ENCODE results near the gene CRYBB1. TPM values are rescaled to one million over a fixed set of nuclear protein-coding genes. Genes with fewer than 3 reads are reported as not detected.

Gene CRYBB1
- total RNA-seq, 4 donors from 2014 or later, result 1.1 to 6.4 TPM; not detected in 2

DNA sequence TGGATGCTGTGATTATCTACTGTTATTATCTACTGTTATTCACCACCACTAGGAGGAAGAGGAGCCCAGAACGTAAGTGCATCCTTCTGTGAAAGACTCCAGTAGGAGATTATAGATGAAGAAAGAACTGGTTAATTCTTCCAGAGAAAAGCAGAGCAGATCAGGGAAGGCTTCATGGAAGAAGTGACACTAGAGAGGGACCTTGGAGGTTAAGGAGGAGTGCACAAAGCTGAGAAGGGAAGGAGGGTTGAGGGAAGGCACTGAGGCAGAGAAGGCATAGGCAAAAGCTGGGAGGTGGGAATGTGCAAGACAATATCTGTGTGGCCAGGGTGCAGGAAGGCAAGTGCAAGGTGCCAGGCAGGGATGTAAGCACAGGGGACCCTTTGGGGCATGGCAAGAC lies 13.5 kb downstream of the CRYBB1 start:
- TF ChIP-seq EP300 (IDR thresholded peaks at IDR 0.05; ENCODE audit: low read depth) (no peak), POLR2AphosphoS5 (IDR thresholded peaks at IDR 0.05) (no peak), POLR2A (IDR thresholded peaks at IDR 0.05) (no peak)
- TF ChIP-seq, protein P1, sequence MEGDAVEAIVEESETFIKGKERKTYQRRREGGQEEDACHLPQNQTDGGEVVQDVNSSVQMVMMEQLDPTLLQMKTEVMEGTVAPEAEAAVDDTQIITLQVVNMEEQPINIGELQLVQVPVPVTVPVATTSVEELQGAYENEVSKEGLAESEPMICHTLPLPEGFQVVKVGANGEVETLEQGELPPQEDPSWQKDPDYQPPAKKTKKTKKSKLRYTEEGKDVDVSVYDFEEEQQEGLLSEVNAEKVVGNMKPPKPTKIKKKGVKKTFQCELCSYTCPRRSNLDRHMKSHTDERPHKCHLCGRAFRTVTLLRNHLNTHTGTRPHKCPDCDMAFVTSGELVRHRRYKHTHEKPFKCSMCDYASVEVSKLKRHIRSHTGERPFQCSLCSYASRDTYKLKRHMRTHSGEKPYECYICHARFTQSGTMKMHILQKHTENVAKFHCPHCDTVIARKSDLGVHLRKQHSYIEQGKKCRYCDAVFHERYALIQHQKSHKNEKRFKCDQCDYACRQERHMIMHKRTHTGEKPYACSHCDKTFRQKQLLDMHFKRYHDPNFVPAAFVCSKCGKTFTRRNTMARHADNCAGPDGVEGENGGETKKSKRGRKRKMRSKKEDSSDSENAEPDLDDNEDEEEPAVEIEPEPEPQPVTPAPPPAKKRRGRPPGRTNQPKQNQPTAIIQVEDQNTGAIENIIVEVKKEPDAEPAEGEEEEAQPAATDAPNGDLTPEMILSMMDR (IDR thresholded peaks at IDR 0.05), result no peak
- Histone ChIP-seq H3K4me1 (no peaks in the 10 kb centered on the region), H3K27me3 (no peaks in the 10 kb centered on the region), H3K27ac (no peak overlapping the region), H3K36me3 (no peaks in the 10 kb centered on the region), H3K9me3 (no peaks in the 10 kb centered on the region), H3K4me3 (no peak overlapping the region)
- 87 to 100% methylated on average over 1 of the region's 1 CpG for WGBS, 2 donors (ENCODE audit: low coverage in 1 of 2)
- intact Hi-C loops (cut with DNase I; ENCODE audit: low total_unique reads) (no loop called here), in situ Hi-C loops (cut with MboI; ENCODE audit: low pct_ligation_motif_present in 1 of 4, low pct_unique_long_range_greater_than_20kb in 1 of 4, low sequenced_read_pairs in 3 of 4) (no loop called here)
- no peak for DNase-seq

DNA sequence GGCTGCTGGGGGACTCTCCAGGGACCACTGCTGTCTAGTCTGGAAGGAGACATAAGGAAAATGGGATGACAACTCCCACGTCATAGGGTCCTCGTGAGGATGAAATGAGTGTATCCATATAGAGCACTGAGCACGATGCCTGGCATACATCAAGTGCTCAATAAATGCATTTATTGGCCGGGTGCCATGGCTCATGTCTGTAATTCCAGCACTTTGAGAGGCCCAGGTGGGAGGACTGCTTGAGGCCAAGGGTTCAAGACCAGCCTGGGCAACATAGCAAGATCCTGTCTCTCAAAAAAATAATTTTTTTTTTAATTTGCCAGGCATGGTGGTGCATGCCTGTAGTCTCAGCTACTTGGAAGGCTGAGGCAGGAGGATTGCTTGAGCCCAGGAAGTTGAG lies 15.7 kb downstream of the CRYBB1 start:
- in situ Hi-C loops (cut with MboI; ENCODE audit: low pct_ligation_motif_present in 1 of 4, low pct_unique_long_range_greater_than_20kb in 1 of 4, low sequenced_read_pairs in 3 of 4), result no loop called here
- intact Hi-C loops (cut with DNase I; ENCODE audit: low total_unique reads), result no loop called here
- Histone ChIP-seq H3K27me3 (no peaks in the 10 kb centered on the region), H3K9me3 (no peaks in the 10 kb centered on the region), H3K4me1 (no peaks in the 10 kb centered on the region), H3K36me3 (no peaks in the 10 kb centered on the region), H3K4me3 (no peak overlapping the region), H3K27ac (no peak overlapping the region)
- DNase-seq, result no peak
- TF ChIP-seq EP300 (IDR thresholded peaks at IDR 0.05; ENCODE audit: low read depth) (no peak), POLR2AphosphoS5 (IDR thresholded peaks at IDR 0.05) (no peak), POLR2A (IDR thresholded peaks at IDR 0.05) (no peak)
- TF ChIP-seq, protein P1 (IDR thresholded peaks at IDR 0.05), result no peak
- 84 to 91% methylated on average over 4 of the region's 4 CpGs for WGBS, 2 donors (ENCODE audit: low coverage in 1 of 2)

DNA sequence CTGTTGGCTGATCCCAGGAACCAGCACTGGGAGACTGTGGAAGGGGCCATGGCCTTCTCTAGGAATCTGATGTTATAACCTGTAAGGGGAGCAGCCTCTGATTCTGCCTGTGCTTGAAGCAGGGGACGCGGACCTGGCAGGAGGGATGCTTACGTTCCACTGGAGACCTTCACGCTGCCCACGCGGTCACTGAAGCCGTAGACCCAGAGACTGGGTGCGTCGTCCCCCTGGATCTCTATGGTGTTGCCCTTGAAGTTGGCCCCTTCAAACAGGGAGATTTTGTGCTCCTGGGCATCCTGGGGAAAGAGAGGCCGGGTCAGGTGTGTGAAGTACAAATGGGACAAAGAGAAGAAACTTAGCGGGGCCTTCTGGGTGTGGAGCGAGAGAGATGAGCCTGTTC lies 16.1 kb downstream of the CRYBB1 start:
- Histone ChIP-seq H3K4me1 (no peaks in the 10 kb centered on the region), H3K9me3 (no peaks in the 10 kb centered on the region), H3K27me3 (no peaks in the 10 kb centered on the region), H3K27ac (no peak overlapping the region), H3K4me3 (no peak overlapping the region), H3K36me3 (no peaks in the 10 kb centered on the region)
- intact Hi-C loops (cut with DNase I; ENCODE audit: low total_unique reads) (no loop called here), in situ Hi-C loops (cut with MboI; ENCODE audit: low pct_ligation_motif_present in 1 of 4, low pct_unique_long_range_greater_than_20kb in 1 of 4, low sequenced_read_pairs in 3 of 4) (no loop called here)
- TF ChIP-seq POLR2AphosphoS5 (IDR thresholded peaks at IDR 0.05) (no peak), POLR2A (IDR thresholded peaks at IDR 0.05) (no peak), EP300 (IDR thresholded peaks at IDR 0.05; ENCODE audit: low read depth) (no peak)
- TF ChIP-seq, protein P1 (IDR thresholded peaks at IDR 0.05), result no peak
- WGBS, 2 donors (ENCODE audit: low coverage in 1 of 2), result 73 to 80% methylated on average over 3 to 12 of the region's 12 CpGs
- DNase-seq, result no peak

DNA sequence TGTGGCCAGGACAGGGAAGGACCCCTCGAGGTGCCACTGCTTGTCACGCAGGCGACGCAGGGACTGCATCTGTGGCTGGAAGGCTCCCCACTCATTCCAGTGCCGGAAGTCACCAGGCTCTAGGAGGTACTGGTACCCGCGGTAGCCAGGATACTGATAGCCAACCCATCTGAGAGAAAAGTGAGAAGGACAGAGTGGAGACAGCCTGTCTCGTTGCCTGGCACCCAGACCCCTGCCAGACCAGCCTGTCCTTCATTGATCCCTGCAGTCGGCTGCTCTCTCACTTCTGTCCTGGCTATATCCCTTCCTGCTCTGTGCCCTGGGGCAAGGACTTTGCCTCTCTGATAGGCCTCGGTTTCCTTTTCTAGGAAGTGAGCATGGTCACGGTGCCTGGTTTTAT lies 18.3 kb downstream of the CRYBB1 start:
- H3K9me3 ChIP-seq, result no peaks in the 10 kb centered on the region
- in situ Hi-C loops (cut with MboI; ENCODE audit: low pct_ligation_motif_present in 1 of 4, low pct_unique_long_range_greater_than_20kb in 1 of 4, low sequenced_read_pairs in 3 of 4), result no loop called here
- H3K27ac ChIP-seq, result no peak overlapping the region
- no peaks in the 10 kb centered on the region for H3K36me3 ChIP-seq
- WGBS, 2 donors (ENCODE audit: low coverage in 1 of 2), result 60 to 81% methylated on average over 1 to 11 of the region's 11 CpGs
- H3K4me1 ChIP-seq, result no peaks in the 10 kb centered on the region
- DNase-seq, result no peak
- TF ChIP-seq, protein P1 (IDR thresholded peaks at IDR 0.05), result no peak
- TF ChIP-seq POLR2A (IDR thresholded peaks at IDR 0.05) (no peak), POLR2AphosphoS5 (IDR thresholded peaks at IDR 0.05) (no peak), EP300 (IDR thresholded peaks at IDR 0.05; ENCODE audit: low read depth) (no peak)
- no peak overlapping the region for H3K4me3 ChIP-seq
- no peaks in the 10 kb centered on the region for H3K27me3 ChIP-seq
- intact Hi-C loops (cut with DNase I; ENCODE audit: low total_unique reads), result no loop called here

Measured in transverse colon (tissue), 4 donors.